Measurements from ENCODE around the gene ADGRV1. TPM values are rescaled to one million over a fixed set of nuclear protein-coding genes. Genes with fewer than 3 reads are reported as not detected.
"Not testable (repeated sequence)": the region's sequence is repeated elsewhere in the genome, so short reads cannot be mapped to it uniquely, and the experiment has no call there.

ADGRV1 gene
- total RNA-seq, 1 donor, result 0.43 TPM

DNA sequence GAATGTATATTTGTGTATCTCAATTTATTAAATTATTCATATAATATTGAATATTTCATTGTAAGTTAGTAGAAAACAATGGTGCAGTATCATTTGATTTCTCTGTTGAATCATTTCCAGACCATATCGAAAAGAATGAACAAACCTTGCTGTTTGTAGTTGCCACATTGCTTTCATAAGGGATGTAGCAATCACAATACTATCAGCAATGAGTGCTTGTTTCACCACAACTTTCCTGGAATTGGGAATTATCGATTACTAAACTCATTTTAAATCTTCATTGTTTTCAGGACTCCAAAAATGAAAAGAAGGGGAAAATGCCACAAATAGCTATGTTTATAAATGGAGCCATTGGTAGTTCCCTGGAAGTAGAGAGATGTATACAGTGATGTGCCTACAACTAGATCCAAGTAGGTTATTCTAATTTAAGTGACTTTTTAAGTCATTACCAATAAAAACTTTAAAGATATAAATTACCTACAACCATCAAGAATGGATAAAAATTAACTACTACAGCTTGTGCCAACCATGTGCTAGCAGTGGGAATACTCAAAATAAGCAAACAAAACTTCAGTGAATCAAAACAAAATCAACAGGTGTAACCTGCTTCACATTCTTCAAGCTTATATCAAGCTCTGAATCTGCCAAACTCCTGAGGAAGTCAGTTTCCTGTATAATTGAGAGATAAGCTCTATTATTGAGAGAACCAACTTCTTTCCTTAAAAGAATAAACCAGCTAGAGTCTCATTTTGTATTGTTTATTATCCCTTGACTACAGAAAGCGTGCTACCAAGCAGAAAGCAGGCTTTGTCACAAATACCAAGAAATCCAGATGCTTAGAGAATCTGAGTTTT lies 358.6 kb downstream of the ADGRV1 start:
- no peak overlapping the region for H3K4me3 ChIP-seq (ENCODE audit: low read depth, low read length)
- no peak for DNase-seq (ENCODE audit: low read depth)
- TF ChIP-seq, protein P1, sequence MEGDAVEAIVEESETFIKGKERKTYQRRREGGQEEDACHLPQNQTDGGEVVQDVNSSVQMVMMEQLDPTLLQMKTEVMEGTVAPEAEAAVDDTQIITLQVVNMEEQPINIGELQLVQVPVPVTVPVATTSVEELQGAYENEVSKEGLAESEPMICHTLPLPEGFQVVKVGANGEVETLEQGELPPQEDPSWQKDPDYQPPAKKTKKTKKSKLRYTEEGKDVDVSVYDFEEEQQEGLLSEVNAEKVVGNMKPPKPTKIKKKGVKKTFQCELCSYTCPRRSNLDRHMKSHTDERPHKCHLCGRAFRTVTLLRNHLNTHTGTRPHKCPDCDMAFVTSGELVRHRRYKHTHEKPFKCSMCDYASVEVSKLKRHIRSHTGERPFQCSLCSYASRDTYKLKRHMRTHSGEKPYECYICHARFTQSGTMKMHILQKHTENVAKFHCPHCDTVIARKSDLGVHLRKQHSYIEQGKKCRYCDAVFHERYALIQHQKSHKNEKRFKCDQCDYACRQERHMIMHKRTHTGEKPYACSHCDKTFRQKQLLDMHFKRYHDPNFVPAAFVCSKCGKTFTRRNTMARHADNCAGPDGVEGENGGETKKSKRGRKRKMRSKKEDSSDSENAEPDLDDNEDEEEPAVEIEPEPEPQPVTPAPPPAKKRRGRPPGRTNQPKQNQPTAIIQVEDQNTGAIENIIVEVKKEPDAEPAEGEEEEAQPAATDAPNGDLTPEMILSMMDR (IDR thresholded peaks at IDR 0.05; ENCODE audit: insufficient read depth, low read depth, low read length), result no peak

DNA sequence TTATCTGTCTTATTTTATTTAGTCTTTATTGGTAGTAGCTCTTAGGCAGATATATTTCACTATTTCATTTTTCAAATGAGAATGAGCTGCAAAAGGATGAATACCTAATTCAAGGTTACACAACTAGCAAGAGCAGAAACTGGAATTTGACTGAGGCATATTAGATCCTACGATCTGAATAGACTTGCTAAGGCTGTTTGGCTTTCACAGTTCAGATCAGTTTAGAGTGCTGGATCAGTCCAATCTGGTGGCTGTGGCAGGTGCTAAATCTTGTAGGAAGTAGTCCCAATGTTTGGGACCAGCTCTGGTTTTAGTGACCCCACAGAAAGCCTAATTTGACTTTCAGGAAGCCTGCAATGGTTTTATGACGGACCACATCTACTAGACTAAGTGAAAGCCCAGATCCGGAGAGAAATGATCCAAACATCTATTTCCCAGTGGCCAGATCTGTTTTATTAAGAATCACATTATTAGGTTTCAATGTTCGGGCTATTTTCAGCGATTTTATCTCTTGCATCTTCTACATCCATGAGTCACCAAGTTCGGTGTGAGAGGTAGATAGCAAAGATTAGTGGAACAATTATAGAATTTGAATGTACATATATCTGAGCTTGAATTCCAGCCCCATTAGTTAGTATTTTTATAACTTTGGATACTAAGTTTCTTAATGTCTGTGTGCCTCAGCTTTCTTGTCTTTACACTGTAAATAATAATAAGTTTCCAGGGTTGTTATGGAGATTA lies 359.5 kb downstream of the ADGRV1 start:
- H3K4me3 ChIP-seq (ENCODE audit: low read depth, low read length), result no peak overlapping the region
- no peak for DNase-seq (ENCODE audit: low read depth)
- TF ChIP-seq, protein P1 (IDR thresholded peaks at IDR 0.05; ENCODE audit: insufficient read depth, low read depth, low read length), result no peak

DNA sequence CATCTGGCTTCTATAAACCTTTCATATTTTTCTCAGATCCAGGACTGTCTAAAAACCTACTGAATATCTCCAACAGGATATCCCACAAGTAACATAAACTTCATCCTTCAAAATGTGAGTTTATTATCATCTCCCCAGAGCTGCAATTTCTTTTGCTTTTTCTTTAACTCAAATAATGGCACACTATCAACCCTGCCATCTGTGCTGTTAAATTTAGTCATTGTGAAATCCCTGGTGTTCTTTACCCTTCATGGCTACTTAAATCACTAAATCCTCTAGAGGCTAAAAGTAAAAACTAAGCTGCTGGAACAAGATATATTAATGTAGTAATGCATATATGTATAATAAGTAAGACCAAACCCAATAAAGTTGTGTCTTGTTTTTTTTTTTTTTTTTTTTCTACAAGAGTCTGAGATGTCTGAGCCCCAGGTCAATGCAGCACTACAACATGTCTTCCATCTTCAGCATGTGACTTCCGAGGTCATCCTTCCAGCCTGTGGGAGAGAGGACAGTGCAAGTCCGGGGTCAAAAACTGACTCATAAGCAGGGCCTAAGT lies 362.9 kb downstream of the ADGRV1 start:
- TF ChIP-seq, protein P1 (IDR thresholded peaks at IDR 0.05; ENCODE audit: insufficient read depth, low read depth, low read length), result no peak
- no peak for DNase-seq (ENCODE audit: low read depth)

DNA sequence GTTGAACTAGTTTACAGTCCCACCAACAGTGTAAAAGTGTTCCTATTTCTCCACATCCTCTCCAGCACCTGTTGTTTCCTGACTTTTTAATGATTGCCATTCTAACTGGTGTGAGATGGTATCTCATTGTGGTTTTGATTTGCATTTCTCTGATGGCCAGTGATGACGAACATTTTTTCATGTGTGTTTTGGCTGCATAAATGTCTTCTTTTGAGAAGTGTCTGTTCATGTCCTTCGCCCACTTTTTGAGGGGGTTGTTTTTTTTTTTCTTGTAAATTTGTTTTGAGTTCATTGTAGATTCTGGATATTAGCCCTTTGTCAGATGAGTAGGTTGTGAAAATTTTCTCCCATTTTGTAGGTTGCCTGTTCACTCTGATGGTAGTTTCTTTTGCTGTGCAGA lies 365.6 kb downstream of the ADGRV1 start:
- not testable (repeated sequence) for H3K4me3 ChIP-seq (ENCODE audit: low read depth, low read length); DNase-seq (ENCODE audit: low read depth)

More for the DNA sequence above, 362.9 kb downstream of the ADGRV1 start:
- no peak overlapping the region for H3K4me3 ChIP-seq (ENCODE audit: low read depth, low read length)

DNA sequence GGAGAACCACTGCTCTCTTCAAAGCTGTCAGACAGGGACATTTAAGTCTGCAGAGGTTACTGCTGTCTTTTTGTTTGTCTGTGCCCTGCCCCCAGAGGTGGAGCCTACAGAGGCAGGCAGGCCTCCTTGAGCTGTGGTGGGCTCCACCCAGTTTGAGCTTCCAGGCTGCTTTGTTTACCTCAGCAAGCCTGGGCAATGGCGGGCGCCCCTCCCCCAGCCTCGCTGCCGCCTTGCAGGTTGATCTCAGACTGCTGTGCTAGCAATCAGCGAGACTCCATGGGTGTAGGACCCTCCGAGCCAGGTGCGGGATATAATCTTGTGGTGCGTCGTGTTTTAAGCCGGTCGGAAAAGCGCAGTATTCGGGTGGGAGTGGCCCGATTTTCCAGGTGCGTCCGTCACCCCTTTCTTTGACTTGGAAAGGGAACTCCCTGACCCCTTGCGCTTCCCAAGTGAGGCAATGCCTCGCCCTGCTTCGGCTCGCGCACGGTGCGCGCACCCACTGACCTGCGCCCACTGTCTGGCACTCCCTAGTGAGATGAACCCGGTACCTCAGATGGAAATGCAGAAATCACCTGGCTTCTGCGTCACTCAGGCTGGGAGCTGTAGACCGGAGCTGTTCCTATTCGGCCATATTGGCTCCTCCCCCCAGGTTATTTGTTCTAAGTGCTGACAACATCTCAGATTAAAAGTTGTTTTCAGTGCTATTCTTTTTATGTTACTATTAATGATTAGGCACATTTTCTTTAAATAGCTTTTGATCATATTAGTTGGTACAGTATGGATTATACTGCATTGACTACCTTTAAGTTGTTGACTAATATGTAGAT lies 370.6 kb downstream of the ADGRV1 start:
- peak overlapping the region; percentile 32 for H3K4me3 ChIP-seq (ENCODE audit: low read depth, low read length)
- DNase-seq (ENCODE audit: low read depth), result not testable (repeated sequence)

DNA sequence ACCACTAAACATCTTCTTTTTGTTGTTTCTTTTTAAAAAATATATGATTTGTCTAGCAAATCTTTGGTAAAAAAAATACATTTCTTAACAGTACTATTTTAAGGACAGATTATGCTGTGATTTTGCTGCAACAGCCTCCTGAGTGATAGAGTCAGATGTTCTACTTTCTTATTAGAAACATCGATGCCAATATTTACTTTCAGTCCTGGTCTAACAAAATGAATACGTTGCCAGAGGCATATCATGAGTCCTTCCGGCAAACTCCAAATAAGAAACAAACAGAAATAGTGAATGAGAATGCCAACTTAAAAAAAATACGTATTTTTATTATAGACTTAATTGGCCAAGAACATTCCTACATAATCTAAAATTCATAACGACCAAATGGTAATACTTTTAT lies 371.5 kb downstream of the ADGRV1 start:
- H3K4me3 ChIP-seq (ENCODE audit: low read depth, low read length), result no peak overlapping the region
- TF ChIP-seq, protein P1 (IDR thresholded peaks at IDR 0.05; ENCODE audit: insufficient read depth, low read depth, low read length), result no peak
- DNase-seq (ENCODE audit: low read depth), result no peak

DNA sequence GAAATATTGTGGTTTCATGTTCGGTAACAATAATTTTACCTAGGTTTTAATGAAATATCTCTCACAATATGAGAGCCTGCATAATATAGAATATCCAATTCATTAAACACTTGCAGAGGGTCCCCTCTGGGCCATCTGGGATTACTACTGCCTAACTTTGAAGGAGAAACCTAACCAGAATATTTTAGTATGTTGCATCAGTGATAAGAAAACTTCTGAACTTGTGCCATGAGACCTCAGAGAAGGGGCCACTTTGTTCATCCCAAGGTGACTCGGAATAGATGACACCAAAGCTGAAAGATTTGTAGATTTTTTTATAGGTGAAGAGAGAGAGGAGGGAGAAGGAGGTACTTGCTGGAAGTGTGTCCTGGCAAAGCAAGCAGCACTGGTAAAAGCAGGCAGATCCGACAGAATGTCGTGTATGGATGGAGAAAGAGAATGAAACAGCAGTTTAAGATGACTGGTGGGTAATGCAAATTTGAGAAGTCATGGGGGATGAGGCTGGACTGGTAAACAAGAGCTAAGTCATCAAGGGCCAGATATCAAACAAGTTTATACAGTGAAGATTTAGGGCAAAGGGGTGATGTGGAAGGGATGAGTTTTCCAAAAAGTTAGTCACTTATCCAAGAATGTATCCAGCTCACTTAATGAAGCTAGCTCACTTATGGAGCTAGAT lies 372.3 kb downstream of the ADGRV1 start:
- TF ChIP-seq, protein P1 (IDR thresholded peaks at IDR 0.05; ENCODE audit: insufficient read depth, low read depth, low read length), result no peak
- no peak for DNase-seq (ENCODE audit: low read depth)
- no peak overlapping the region for H3K4me3 ChIP-seq (ENCODE audit: low read depth, low read length)

Data from fibroblast of villous mesenchyme (primary cell).